Cortex of kidney (tissue), 1 donor: ENCODE measurements around the gene ADGRG1.
"Not testable (repeated sequence)": the region's sequence is repeated elsewhere in the genome, so short reads cannot be mapped to it uniquely, and the experiment has no call there.

Experiments
- DNase-seq: peaks from one replicate; lab custom pipeline; 2025; lab: John Stamatoyannopoulos, UW

ADGRG1 gene

GRCh38 chr16:57698812-57699405 is 70.5 kb downstream of the ADGRG1 start:
- no peak for DNase-seq

DNA sequence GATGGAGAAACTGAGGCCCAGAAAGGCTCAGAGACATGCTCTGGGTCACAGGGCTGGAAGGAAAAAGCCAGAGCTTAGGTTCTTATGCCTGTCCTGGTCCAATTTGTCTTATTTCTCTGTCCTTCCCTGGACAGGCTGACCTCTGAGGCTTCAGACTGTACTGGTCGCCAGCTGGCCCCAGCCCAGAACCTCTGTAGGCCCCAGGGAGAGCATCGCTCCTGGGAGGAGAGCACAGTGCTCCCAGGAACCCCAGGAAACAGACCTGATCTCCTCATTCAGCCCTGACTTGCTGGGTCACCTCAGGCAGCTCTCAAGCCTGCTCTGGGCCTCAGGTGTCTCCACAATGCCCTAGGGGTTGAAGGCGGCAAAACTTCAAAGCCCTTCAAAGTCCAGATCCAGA is 71.1 kb downstream of the ADGRG1 start:
- no peak for DNase-seq

DNA sequence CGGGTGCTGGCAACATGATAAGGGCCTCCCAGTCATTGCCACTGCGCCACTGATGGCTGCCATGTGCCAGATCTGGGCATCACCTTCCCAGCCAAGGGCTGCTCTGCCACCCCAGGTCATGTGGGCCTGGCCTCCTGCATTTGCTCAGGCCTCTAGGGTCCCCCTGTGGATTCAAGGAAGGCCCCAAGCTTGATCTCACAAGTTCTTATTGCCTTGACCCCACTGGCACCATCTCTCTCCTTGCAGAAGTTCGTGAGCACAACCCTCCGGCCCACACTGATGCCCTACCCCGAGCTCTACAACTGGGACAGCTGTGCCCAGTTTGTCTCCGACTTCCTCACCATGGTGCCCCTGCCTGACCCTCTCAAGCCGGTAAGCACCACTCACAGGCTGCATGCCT is 71.5 kb downstream of the ADGRG1 start:
- no peak for DNase-seq

GRCh38 chr16:57700781-57701551 is 72.5 kb downstream of the ADGRG1 start:
- no peak for DNase-seq

DNA sequence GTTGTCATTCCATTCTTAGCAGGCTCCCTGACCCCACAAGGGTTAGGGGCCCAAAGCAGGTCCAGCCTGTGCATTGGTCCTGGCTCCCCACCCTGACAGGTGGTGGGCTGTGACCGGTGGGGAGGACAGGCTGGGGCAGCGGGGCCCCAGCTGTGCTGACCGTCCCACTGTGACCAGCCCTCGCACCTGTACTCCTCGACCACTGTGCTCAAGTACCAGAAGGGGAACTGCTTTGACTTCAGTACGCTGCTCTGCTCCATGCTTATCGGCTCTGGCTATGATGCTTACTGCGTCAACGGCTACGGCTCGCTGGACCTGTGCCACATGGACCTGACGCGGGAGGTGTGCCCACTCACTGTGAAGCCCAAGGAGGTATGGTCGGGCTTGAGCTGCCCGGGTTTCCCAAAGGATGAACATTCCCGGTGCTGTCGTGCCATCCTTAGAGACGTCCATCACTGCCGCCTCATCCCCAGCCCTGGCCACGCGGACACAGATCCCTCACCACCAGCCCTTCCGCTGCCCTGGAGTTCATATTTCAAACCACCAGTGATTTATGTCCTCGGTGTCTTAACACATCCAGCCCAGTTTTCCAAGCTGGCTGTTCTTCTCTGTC is 73.4 kb downstream of the ADGRG1 start:
- DNase-seq = no peak

DNA sequence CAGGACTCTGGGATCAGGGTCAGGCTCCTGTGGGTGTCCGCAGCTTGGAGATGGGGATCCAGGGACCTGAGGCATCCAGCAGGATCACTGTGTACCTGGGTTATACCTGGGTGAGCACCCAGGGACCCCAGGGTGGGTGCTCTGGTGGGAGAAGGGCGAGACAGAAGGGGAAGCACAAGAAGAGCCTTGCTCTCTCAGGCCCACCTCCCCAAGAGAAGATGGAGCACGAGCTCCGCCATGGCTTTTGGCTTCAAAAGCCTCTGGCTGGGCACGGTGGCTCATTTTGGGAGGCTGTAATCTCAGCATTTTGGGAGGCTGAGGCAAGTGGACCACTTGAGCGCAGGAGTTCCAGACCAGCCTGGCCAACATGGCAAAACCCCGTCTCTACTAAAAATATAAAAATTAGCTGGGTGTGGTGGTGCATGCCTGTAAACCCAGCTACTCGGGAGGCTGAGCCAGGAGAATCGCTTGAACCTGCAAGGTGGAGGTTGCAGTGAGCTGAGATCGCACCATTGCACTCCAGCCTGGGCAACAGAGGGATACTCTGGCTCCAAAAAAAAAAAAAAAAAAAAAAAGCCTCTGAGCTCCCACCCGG is 75.1 kb downstream of the ADGRG1 start:
- no peak for DNase-seq

- no peak for DNase-seq
These were observed 75.8 kb downstream of the ADGRG1 start for GRCh38 chr16:57704011-57704904.

DNA sequence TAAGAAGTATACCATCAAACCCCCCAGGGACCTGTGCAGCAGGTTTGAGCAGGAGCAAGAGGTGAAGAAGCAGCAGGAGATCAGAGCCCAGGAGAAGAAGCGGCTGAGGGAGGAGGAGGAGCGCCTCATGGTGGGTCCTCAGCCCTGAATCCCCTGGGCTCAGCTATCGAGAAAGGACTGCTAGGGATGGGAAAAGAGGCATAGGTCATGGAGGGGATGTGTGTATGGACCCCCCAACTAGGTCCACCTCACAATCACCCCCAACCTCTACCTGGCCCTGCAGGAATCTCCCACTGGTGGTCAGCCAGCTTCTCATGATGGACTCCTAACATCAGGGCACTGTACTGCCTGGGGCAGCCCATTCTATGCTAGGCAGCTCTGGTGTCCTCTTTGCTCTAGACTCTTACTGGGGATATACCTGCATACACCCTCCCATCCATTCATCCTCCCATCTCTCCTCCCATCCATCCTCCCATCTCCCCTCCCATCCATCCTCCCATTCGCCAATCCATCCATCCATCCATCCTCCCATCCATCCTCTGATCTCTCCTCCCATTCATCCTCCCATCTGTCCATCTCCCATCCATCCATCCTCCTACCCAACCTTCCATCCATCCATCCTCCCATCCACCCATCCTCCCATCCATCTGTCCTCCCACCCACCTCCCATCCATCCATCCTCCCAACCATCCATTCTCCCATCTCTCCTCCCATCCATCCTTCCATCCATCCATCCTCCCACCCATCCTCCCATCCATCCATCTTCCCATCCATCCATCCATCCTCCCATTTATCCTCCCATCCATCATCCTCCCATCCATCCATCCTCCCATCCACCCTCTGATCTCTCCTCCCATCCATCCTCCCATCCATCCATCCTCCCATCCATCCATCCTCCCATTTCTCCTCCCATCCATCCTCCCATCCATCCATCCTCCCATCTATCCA is 76.7 kb downstream of the ADGRG1 start:
- DNase-seq = no peak

GRCh38 chr16:57706717-57707116 is 78.3 kb downstream of the ADGRG1 start:
- no peak for DNase-seq

DNA sequence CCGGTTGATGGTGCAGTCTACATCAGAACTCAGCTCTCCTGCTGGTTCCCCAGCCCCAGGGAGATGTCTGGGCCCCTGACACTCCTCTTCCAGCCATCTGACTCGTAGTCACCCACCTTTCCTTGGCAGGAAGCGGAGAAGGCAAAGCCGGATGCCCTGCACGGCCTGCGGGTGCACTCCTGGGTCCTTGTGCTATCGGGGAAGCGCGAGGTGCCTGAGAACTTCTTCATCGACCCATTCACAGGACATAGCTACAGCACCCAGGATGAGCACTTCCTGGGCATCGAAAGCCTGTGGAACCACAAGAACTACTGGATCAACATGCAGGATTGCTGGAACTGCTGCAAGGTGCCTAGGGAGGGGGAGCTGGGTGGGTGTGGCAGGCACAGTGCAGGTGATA is 78.9 kb downstream of the ADGRG1 start:
- no peak for DNase-seq

DNA sequence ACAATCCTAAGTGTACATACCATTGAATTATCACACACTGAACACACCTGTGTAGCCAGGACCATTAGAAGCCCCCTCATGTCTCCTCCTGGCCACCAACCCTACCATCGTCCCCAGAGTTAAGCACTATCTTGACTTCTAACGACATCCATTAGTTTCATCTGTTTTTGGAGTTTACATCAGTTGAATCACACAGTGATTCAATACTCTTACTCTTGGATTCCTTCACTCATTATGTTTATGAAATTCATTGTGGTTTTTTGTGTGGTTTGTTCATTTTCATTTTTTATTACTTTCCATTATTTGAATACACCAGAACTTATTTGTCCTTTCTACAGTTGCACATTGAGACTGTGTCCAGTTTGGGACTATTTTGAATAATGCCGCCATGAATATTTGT is 79.7 kb downstream of the ADGRG1 start:
- DNase-seq = no peak

GRCh38 chr16:57709663-57710062 is 81.2 kb downstream of the ADGRG1 start:
- DNase-seq = no peak

GRCh38 chr16:57711346-57711745 is 82.9 kb downstream of the ADGRG1 start:
- DNase-seq = no peak

- no peak for DNase-seq
These were observed 83.6 kb downstream of the ADGRG1 start for GRCh38 chr16:57711993-57712392.

- DNase-seq = not testable (repeated sequence)
These were observed 84.1 kb downstream of the ADGRG1 start for GRCh38 chr16:57712569-57712968.

- DNase-seq = no peak
These were observed 85.2 kb downstream of the ADGRG1 start for GRCh38 chr16:57713596-57713995.

GRCh38 chr16:57714047-57714446 is 85.6 kb downstream of the ADGRG1 start:
- DNase-seq = no peak
